ENCODE measurements around the gene CFAP61. TPM values are rescaled to one million over a fixed set of nuclear protein-coding genes. Genes with fewer than 3 reads are reported as not detected.

Gene CFAP61
- total and polyA plus RNA-seq, 2 experiments from 2014 or later, result 1.0 TPM; not detected in 1

GRCh38 chr20:20267685-20268370, 215.5 kb downstream of the CFAP61 start:
- DNase-seq (ENCODE audit: low spot score), result no peak
- Histone ChIP-seq H4K20me1 (ENCODE audit: insufficient read depth, poor library complexity, severe bottlenecking) (no peaks in the 10 kb centered on the region), H3K36me3 (replicated peaks; ENCODE audit: insufficient read depth, low read depth) (no peaks in the 10 kb centered on the region), H3K4me2 (no peak overlapping the region), H3K79me2 (no peaks in the 10 kb centered on the region), H3K27me3 (no peaks in the 10 kb centered on the region), H3K9me3 (ENCODE audit: low read depth) (no peaks in the 10 kb centered on the region), H3K4me1 (ENCODE audit: insufficient read depth) (no peaks in the 10 kb centered on the region), H3K9me2 (replicated peaks; ENCODE audit: insufficient read depth) (no peaks in the 10 kb centered on the region), H2AFZ (no peak overlapping the region), H3K27ac (no peak overlapping the region), H3K4me3 (no peak overlapping the region)
- WGBS (ENCODE audit: low lambda C conversion rate, missing lambda C conversion rate), result 85% methylated on average over 13 of the region's 13 CpGs
- TF ChIP-seq, protein P1, sequence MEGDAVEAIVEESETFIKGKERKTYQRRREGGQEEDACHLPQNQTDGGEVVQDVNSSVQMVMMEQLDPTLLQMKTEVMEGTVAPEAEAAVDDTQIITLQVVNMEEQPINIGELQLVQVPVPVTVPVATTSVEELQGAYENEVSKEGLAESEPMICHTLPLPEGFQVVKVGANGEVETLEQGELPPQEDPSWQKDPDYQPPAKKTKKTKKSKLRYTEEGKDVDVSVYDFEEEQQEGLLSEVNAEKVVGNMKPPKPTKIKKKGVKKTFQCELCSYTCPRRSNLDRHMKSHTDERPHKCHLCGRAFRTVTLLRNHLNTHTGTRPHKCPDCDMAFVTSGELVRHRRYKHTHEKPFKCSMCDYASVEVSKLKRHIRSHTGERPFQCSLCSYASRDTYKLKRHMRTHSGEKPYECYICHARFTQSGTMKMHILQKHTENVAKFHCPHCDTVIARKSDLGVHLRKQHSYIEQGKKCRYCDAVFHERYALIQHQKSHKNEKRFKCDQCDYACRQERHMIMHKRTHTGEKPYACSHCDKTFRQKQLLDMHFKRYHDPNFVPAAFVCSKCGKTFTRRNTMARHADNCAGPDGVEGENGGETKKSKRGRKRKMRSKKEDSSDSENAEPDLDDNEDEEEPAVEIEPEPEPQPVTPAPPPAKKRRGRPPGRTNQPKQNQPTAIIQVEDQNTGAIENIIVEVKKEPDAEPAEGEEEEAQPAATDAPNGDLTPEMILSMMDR (IDR thresholded peaks at IDR 0.05; ENCODE audit: poor library complexity), result no peak
- no peak for TF ChIP-seq EZH2 (IDR thresholded peaks at IDR 0.05; ENCODE audit: borderline replicate concordance)
- TF ChIP-seq EZH2phosphoT487 (IDR thresholded peaks at IDR 0.05; ENCODE audit: low read depth, severe bottlenecking, unreplicated experiment), result no peak

- H3K9me3 ChIP-seq (ENCODE audit: low read depth), result no peaks in the 10 kb centered on the region
- no peaks in the 10 kb centered on the region for H3K79me2 ChIP-seq
- no peaks in the 10 kb centered on the region for H4K20me1 ChIP-seq (ENCODE audit: insufficient read depth, poor library complexity, severe bottlenecking)
- H2AFZ ChIP-seq, result no peak overlapping the region
- 87% methylated on average over 10 of the region's 10 CpGs for WGBS (ENCODE audit: low lambda C conversion rate, missing lambda C conversion rate)
- no peaks in the 10 kb centered on the region for H3K9me2 ChIP-seq (replicated peaks; ENCODE audit: insufficient read depth)
- H3K27ac ChIP-seq, result no peak overlapping the region
- H3K4me2 ChIP-seq, result no peak overlapping the region
- H3K36me3 ChIP-seq (replicated peaks; ENCODE audit: insufficient read depth, low read depth), result no peaks in the 10 kb centered on the region
- TF ChIP-seq EZH2phosphoT487 (IDR thresholded peaks at IDR 0.05; ENCODE audit: low read depth, severe bottlenecking, unreplicated experiment), result no peak
- no peak for TF ChIP-seq EZH2 (IDR thresholded peaks at IDR 0.05; ENCODE audit: borderline replicate concordance)
- TF ChIP-seq, protein P1 (IDR thresholded peaks at IDR 0.05; ENCODE audit: poor library complexity), result no peak
- no peak overlapping the region for H3K4me3 ChIP-seq
- no peaks in the 10 kb centered on the region for H3K27me3 ChIP-seq
- no peaks in the 10 kb centered on the region for H3K4me1 ChIP-seq (ENCODE audit: insufficient read depth)
- DNase-seq (ENCODE audit: low spot score), result no peak
Measured at GRCh38 chr20:20271271-20271670, 218.9 kb downstream of the CFAP61 start.

DNA sequence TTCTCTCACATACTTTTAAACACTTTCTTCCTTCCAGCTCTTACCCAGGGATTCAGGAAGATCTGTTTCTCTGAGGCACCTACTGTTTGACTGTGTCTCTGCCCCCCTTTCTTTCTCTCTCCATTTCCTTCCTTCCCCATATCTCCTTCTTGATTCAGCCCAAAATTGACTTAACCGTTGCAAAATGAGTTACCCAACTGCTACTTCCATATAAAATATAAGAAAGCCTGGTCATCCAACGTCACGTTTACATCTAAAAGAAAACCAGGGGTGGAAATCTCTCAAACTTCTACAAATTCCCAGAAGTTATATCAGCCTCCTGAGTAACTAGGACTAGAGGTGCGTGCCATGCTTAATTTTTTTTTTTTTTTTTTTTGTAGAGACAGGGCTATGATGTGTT, 220.4 kb downstream of the CFAP61 start:
- WGBS (ENCODE audit: low lambda C conversion rate, missing lambda C conversion rate), result 92% methylated on average over 4 of the region's 4 CpGs
- Histone ChIP-seq H3K4me2 (no peak overlapping the region), H2AFZ (no peak overlapping the region), H3K4me1 (ENCODE audit: insufficient read depth) (no peaks in the 10 kb centered on the region), H3K9me2 (replicated peaks; ENCODE audit: insufficient read depth) (no peaks in the 10 kb centered on the region), H3K36me3 (replicated peaks; ENCODE audit: insufficient read depth, low read depth) (no peaks in the 10 kb centered on the region), H3K4me3 (no peak overlapping the region), H4K20me1 (ENCODE audit: insufficient read depth, poor library complexity, severe bottlenecking) (no peaks in the 10 kb centered on the region), H3K27me3 (no peaks in the 10 kb centered on the region), H3K27ac (no peak overlapping the region), H3K9me3 (ENCODE audit: low read depth) (no peaks in the 10 kb centered on the region), H3K79me2 (no peaks in the 10 kb centered on the region)
- no peak for DNase-seq (ENCODE audit: low spot score)
- no peak for TF ChIP-seq EZH2 (IDR thresholded peaks at IDR 0.05; ENCODE audit: borderline replicate concordance)

- H3K4me1 ChIP-seq (ENCODE audit: insufficient read depth), result no peaks in the 10 kb centered on the region
- DNase-seq (ENCODE audit: low spot score), result no peak
- H4K20me1 ChIP-seq (ENCODE audit: insufficient read depth, poor library complexity, severe bottlenecking), result no peaks in the 10 kb centered on the region
- no peaks in the 10 kb centered on the region for H3K27me3 ChIP-seq
- H3K79me2 ChIP-seq, result no peaks in the 10 kb centered on the region
- H2AFZ ChIP-seq, result no peak overlapping the region
- no peaks in the 10 kb centered on the region for H3K9me3 ChIP-seq (ENCODE audit: low read depth)
- H3K4me2 ChIP-seq, result no peak overlapping the region
- 100% methylated on average over 1 of the region's 1 CpG for WGBS (ENCODE audit: low lambda C conversion rate, missing lambda C conversion rate)
- H3K9me2 ChIP-seq (replicated peaks; ENCODE audit: insufficient read depth), result no peaks in the 10 kb centered on the region
- no peaks in the 10 kb centered on the region for H3K36me3 ChIP-seq (replicated peaks; ENCODE audit: insufficient read depth, low read depth)
- no peak overlapping the region for H3K4me3 ChIP-seq
- no peak overlapping the region for H3K27ac ChIP-seq
- TF ChIP-seq, protein P1 (IDR thresholded peaks at IDR 0.05; ENCODE audit: poor library complexity), result no peak
- TF ChIP-seq EZH2 (IDR thresholded peaks at IDR 0.05; ENCODE audit: borderline replicate concordance) (no peak), EZH2phosphoT487 (IDR thresholded peaks at IDR 0.05; ENCODE audit: low read depth, severe bottlenecking, unreplicated experiment) (no peak)
Measured at GRCh38 chr20:20273286-20273685, 221.0 kb downstream of the CFAP61 start.
